Regular cardiac myocyte (primary cell): ENCODE data around the gene UNC5C. TPM values are rescaled to one million over a fixed set of nuclear protein-coding genes. Genes with fewer than 3 reads are reported as not detected.

ENCODE experiments used
- total RNA-seq: library from RNA; depleted of rRNA; stranded (reverse); fragments of >200 nt; gene quantifications from 2 replicates; pipeline ENCODE4 v1.2.3, GENCODE V29; 2014

Gene UNC5C
- 4.4 and 4.8 TPM in 2 replicates for total RNA-seq

DNA sequence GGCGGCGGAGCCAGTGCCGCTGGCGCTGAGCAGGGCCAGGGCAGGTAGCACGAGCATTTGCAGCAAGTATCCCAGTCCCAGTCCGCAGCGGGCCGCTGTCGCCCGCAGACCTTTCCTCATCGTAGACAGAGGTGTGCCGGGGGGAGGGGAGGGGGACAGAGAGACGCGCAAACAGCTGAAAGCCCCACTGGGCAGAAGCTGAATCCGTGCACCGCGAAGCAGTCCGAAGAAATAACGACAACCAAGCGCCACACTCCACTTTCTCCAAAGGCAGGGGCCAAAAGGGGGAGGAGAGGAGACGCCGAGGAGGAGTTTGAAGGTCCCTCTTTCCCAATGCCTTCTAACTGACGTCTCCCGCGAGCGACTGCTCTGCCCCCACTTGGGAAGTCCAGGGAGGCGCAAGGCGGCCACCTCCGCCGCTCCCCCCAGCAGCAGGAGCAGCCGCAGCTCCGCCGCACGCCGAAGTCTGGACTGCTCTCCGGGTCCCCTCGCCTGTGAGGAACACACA, at the start of gene UNC5C:
Gene UNC5C, minus strand, starts transcription at position 236 of the 508 bp plus-strand sequence.

